HG02870 (cell line): Measurements from ENCODE around the gene TMEM253.

Experiments used
- ATAC-seq: cut with Tn5 transposase; IDR thresholded peaks from one replicate; pipeline ENCODE4 v1.9.1; 2021; ENCODE audit warnings: mild to moderate bottlenecking, moderate library complexity; ENCODE audit not compliant: unreplicated experiment

Gene TMEM253

DNA sequence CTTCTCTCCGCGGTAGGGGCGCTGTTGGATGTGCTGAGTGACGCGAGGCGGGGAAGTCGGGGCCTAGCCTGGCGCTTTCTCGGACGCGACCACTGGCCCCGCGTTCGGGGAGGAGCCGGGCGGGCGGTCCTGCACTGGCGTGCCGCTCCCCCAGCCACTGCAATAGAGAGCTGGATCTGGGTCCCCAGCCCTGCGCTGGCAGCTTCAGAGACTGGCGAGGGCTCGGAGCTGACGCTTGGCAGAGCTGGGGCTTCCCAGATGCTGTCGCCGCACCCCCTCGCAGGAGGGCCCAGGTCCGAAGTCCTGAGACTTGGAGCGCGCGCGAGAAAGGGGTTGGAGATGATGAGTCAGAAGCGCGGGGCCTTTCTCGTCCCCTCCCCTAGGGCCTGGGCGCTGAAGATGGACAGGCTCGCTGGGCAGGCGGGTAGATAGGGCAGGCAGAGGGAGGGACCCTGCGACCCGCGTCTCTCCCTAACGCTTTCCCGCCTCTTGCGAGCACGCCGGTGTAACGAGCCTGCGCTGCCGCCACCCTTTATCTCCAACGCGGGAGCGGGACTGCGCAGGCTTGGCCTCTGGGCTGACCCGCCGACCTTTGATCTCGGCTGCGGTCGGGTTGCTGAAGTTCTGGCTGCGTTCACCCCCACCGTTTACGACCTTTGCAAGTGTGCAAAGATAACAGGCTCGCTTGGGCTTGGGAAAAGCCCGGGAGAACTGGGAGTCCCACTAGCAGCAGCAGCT is 3.0 kb downstream of the TMEM253 start:
- ATAC-seq, result peak; percentile 89

DNA sequence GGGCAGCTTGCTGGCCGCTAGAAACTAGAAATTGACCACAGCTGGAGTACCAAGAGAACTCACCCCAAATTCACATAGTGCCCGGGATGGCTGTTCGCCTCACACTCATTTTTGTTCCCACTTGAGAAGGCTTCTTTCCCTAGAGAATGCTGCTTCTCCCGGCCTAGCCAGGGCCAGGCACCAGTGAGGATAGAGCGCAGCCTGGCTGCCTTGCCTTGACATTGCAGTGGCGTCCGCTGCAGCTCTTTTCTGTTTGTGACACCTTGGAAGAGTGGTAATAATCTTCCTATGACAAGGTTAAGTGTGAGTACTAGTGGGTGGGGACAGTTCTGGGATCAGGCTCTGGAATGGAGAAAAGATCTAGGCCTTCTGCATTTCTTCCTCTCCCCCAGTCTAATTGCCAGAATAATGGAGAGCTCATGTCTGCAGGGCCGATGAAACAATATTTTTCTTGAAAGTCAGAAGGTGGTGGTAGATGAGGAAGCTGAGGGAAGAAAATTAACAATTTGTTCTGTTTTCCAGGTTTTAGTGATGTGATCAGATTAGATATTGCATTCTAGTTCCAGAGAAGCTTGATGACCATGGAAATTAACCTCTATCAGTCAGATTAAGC is 3.7 kb downstream of the TMEM253 start:
- peak; percentile 37 for ATAC-seq

DNA sequence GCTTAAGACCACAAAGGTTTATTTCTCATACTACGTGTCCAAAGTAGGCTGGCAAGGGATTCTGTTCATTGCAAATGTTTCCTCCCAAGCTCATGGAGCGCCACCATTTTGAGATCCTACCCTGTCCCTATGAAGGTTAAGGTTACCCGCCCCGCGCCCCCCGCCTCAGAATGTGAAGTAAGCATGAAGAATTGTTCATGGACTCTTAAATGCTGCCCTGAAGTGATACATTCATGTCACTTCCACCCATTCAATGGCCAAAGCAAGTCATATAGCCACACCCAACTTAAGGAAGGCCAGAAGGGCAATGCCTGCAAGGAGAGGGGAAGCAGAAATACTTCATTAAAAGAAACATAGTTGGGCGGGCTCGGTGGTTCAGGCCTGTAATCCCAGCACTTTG is 4.2 kb downstream of the TMEM253 start:
- ATAC-seq, result no peak

DNA sequence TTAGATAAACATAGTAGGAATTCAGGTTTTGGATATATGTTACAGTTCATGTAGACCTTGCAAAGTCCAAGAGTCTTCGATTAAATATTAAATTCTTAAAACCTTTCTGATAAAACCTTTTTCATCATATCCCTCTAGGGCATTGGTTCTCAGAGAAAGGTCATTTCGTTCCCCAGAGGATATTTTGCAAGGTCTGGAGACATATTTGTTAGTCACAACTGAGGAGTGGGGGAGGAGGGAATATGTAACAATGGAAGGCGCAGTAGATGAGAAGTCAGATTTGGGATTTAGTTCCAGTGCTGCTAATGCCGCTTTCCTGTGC is 5.3 kb downstream of the TMEM253 start:
- no peak for ATAC-seq

DNA sequence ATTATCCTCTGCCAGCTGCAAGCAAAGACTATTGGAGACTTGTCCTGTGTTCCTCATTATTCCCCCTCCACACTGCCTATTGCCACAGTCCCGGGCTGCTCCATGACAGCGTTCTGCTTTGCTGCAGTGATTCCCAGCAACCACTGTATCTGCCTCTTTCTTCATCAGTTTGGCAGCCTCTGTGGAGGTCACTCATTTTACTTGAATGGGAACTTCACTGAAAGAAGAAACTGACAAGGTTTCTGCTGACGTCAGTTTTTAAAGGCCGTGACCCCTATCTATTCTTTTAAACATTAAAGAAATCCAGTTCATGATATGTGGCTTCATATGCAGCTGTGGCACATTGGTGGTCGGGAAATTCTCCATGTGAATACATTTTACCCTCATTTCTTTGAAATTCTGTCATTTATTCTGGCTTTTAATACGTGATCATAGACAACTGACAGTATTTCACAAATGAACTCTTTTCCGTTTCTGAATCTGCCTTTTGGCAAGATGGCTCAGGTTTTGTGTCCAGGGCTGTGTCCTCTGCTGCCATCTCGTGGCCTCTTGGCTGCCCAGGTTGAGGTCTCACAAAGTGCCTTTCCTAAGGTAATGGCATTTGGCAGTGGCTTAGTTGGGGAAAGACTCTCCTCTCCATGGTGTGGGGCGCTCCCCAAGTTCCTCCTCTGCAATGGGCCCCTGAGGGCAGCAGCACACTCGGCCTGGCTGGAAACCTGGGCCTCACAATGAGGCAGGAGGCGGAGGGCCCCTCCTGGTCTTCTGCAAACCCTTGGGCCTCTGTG is 5.8 kb downstream of the TMEM253 start:
- no peak for ATAC-seq

DNA sequence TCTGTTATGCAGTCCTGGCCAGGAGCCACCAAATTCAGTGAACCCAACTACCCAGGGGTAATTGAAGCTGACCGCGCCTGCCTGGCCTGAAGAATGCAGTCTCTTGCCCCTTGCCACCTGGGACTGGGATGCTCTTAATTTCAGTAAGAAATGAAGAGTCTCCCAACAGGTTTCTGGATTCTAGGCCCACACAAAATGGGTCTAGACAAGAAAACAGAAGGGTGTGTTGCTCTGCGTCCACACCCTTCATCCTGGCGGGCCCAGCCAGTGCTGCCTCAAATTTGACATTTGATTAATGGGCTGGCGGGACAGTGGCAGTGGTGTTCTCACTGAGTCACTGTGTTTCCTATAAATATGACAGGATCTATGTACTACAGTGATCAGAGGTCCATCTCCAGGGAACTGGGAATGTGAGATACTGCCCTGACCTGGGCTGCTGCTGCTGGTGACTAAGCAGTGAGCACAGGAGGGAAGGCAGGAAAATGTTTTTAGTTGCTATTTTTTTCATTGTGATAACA is 6.5 kb downstream of the TMEM253 start:
- ATAC-seq, result no peak

DNA sequence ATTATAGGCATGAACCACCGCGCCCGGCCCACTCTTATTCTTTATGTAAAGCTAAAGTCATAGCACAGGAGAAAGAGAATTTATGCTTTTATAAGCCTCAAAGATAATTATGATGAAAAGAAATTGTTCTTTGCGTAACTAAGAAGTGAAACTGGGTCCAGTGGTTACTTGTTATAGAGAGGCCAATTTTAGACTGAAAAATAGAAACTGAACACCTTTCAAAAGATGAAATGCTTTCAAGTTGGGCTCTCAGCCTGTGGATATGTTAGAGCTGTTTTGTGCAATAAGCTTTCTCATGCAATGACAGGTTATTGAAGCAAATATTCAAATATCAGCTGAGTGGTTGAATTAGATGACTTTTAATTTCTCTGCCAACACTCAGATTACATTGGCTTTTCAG is 7.9 kb downstream of the TMEM253 start:
- ATAC-seq, result no peak

DNA sequence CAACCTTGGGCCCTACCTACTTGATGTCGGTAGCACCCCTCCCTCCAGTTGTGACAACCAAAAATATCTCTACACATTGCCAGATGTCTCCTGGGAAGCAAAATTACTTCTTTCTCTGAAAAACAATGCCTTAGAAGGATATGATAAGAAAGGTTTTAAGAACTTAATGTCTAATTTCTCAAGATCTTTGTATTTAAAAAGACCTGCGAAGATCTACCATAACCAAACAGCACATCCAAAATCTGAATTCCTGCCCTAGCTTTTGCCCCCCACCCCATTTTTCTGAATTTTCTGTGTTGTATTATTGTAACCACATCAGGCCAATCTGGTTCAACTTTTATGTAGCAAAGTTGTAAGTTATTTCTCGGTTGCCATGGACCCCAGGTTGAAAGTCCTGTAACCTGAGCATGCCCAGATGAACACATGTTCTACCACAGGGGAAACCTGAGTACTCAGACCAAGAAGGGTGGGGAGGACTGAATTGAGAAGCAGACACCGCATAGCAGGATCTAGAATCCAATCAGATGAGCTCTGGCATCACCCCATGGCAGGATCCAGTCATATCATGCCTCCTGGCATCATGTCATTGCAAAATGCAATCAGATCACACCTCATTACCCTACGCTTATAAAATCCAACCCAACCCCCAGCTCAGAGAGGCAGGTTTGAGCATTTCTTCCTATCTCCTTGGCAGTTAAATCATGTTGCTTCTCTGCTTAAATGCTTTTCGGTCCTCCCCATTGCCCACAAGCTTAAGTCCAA is 8.7 kb downstream of the TMEM253 start:
- peak; percentile 75 for ATAC-seq

DNA sequence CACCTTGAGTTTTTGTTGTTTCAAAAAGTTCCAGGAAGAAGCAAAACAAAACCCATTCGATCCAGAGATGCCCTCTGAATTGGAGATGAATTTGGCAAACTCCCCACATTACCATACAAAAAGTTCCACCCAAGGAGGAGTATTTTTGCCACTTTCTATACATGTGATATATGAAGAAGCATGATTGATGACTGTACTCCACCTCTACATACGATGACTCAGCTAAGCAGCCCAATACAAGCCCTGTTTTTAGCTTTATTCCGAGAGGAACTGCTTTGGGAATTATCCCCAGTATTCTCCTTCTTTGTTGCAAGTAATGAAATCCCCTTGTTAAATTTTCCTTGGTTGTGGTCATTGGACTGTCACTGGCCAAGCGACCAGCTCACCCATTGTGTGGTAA is 11.4 kb downstream of the TMEM253 start:
- no peak for ATAC-seq

DNA sequence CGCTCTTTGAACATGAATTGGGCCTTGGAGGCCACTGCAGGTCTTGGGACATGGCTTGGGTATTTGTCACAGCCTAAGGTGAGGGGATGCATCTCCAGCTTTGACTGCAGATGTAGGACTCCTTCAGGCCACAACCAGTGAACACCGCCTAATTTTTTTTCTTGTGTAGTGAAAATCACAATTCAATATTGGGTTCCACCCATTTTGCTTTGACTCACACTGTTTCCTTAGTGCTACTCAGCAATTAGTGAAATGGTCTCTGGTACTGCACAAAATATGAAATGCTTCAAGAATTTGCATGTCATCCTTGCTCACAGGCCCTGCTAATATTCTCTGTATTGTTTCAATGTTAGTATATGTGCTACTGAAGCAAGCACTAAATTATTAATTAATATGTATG is 12.5 kb downstream of the TMEM253 start:
- ATAC-seq, result no peak

DNA sequence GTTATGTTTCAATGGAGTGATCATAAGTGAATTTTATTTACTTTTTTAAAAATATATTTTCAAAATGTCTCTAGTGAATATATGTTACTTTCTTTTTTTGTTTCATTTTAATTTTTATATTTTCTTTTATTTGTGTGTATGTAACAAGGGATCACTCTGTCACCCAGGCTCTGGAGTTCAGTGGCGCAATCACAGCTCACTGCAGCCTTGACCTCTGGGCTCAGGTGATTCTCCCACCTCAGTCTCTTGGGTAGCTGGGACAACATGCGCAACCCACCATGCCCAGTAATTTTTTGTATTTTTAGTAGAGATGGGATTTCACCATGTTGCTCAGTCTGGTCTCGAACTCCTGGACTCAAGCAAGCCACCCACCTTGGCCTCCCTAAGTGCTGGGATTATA is 18.1 kb downstream of the TMEM253 start:
- ATAC-seq, result no peak

DNA sequence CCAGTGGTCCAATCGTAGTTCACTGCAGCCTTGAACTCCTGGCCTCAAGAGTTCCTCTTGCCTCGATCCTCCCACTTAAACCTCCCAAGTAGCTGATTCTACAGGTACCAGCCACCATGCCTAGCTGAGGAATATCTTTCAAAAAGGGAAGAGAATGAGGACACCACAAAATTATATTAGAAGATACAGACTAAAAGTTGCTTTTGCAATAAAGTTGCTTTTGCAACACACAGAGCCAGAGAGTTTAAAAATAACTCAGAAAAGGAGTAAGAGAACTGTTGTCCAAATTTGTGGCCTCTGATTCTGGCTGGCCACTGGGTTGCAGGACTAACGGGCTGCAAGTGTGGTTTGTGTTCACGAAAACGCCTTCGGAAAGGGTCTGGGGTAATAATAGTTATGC is 19.8 kb downstream of the TMEM253 start:
- ATAC-seq, result no peak

DNA sequence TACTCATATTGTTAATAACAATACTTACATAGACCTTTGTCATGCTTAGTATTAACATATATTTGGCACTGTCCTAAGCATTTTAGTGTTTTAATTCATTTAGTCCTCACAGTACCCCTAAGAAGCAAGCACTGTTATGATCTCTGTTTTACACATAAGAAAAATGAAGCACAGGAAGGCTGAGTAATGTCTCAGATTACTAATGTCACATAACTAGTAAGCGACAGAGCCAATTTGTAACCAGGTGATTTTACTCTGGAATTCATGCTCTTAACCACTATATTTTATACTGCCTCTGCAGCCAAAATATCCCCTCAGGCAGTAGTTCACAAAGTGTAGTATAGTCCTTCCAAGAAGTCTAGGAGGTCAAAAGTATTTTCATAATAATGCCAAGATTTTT is 20.3 kb downstream of the TMEM253 start:
- ATAC-seq, result no peak

DNA sequence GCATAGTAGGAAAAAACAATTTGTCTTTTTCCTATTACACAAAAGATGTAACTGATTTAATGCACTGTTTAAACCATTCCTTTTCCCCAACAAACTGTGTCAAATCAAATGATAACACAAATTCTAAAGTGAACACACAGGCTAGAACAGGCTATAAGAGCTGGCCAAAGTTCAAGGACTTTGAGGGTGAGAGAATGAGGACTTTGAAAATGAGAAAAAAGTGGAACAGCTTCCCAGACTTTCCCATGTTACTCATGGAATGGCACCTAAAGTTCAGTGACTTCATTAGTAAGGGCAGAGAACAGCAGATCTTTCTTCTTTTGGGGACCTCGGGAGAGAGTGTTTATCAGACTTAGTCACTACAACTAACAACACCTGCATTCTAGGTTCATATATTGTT is 22.6 kb downstream of the TMEM253 start:
- no peak for ATAC-seq

DNA sequence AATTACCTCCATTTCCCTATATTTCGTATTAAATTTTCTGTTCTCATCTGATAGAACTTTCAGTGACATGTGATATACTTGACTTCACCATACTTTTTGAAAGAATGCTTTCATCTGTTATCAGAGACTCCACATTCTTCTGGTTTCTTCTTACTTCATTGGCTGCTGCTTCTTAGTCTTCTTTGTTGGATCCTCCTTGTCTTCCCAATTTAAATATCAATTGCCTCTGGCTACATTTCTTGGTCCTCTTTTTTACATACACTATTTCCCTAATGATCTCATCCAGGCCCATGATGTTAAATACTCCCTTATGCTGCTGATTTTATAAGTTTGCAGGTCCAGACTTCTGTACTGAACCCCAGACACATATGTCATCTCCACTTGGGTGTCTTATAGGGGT is 33.0 kb downstream of the TMEM253 start:
- ATAC-seq, result no peak

DNA sequence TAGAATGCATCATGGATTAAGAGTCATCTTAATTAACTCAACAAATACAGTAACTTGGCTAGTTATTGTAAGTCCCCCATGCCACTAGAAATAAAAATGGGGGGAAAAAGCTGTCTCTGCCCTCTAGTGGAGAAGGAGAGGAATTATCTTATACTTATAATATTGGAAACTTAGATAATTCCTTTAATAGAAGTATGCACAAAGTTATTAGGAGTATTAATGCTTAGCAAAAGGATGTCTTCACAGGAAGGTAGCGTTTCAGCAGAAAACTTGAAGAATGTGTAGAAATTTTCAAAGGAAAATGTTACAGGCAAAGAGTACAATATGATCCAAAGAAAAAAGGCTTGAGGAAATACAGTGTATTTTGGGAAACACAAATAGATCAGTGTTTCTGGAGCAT is 35.2 kb downstream of the TMEM253 start:
- ATAC-seq, result no peak

DNA sequence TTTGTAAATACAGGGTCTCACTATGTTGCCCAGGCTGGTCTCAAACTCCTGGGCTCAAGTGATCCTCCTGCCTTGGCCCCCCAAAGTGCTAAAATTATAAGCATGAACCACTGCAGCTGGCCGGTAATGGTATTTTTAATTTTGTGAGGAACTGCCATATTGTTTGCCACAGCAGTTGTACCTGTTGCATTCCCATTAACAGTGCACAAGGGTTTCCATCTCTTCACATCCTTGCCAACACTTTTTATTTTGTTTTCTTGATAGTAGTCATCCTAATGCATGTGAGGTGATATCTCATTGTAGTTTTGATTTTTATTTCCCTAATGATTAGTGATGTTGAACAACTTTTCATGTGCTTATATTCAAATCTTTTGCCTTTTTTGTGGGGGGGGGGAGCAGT is 41.5 kb downstream of the TMEM253 start:
- no peak for ATAC-seq

DNA sequence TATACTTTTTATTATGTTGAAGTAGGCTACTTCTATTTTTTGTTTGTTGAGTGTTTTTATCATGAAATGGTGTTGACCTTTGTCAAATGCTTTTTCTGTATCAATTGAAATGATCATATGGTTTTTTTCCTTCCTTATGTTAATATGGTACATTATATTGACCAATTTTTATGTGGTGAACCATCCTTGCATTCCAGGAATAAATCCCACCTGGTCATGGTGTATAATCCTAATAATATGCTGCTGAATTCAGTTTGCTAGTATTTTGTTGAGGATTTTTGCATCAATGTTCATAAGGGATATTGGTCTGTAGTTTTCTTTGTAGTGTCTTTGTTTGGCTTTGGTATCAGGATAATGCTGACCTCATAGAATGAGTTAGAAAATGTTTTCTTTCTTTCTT is 44.6 kb downstream of the TMEM253 start:
- ATAC-seq, result no peak

DNA sequence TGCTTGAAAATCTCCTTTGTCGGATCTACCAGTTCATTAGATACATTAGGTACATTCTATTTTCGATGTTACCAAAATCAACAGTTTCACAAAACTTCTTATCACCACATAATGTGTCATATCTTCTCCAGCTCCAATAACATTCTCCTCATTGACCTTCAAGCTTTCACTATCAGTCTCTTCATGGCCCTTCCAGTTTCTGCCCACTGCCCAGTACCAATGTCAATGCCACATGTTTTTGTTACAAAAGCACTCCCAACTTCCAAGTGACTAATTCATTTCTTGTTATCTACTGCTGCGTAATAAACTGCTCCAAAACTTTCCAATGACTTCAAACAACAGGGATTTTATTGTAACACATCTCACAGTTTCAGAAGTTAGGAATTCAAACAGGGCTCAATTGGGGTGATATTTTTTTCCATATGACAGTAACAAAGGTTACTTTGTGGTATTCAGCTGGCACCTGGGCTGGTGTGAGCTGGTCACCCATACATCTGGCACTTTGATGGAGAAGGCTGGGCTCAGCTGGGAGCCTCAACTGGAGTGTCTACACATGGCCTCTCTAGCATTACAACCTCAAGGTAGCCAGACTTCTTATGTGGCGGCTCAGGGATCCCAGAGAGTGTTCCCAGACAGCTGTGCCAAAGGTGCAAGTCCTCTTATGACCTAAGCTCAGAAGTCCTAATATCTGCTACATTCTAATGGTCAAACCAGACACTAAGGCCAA is 48.9 kb downstream of the TMEM253 start:
- no peak for ATAC-seq
